NB4 (cell line): Measurements from ENCODE around the gene C10orf95.
A peak's percentile ranks its signal among the peaks of the same experiment; 100 is the strongest.

Experiments used
- DNase-seq: peaks from one replicate; pipeline ENCODE4 v3.0.0; 2010; ENCODE audit warnings: low read depth
- H3K4me3 ChIP-seq: one replicate; pipeline ENCODE4 v1.5.1; 2011; ENCODE audit warnings: mild to moderate bottlenecking, low read depth, low read length, moderate library complexity
- CTCF ChIP-seq: IDR thresholded peaks from one replicate; pipeline ENCODE4 v1.5.1; 2012; ENCODE audit warnings: low read depth, low read length
- MAX ChIP-seq: IDR thresholded peaks from 2 replicates; pipeline ENCODE4 v1.6.1; 2011; ENCODE audit warnings: low read depth, low read length
- MYC ChIP-seq: IDR thresholded peaks from 2 replicates; pipeline ENCODE4 v1.6.1; 2011; ENCODE audit warnings: low read depth, low read length
- POLR2A ChIP-seq: IDR thresholded peaks from 2 replicates; pipeline ENCODE4 v1.6.1; 2011; ENCODE audit warnings: mild to moderate bottlenecking; ENCODE audit not compliant: insufficient read length; ENCODE audit errors: extremely low read depth

The C10orf95 gene

GRCh38 chr10:102438374-102438773 lies 13.0 kb downstream of the C10orf95 start:
- TF ChIP-seq MYC (no peak), CTCF (no peak), MAX (no peak), POLR2A (no peak)
- no peak overlapping the region for H3K4me3 ChIP-seq
- DNase-seq, result no peak

- DNase-seq, result no peak
- no peak overlapping the region for H3K4me3 ChIP-seq
- TF ChIP-seq POLR2A (no peak), MYC (no peak), MAX (no peak), CTCF (no peak)
These were observed 13.8 kb downstream of the C10orf95 start for GRCh38 chr10:102437515-102437914.

GRCh38 chr10:102436312-102436711 lies 15.0 kb downstream of the C10orf95 start:
- H3K4me3 ChIP-seq, result peak overlapping the region; percentile 64
- TF ChIP-seq CTCF (no peak), MAX (no peak), MYC (no peak), POLR2A (no peak)
- no peak for DNase-seq

GRCh38 chr10:102435529-102436233 lies 15.7 kb downstream of the C10orf95 start:
- TF ChIP-seq MYC, result no peak
- peak; percentile 29 for TF ChIP-seq POLR2A
- no peak for TF ChIP-seq CTCF
- TF ChIP-seq MAX, result 0 out of 2 replicates have a peak, but pooled peaks have one; percentile 19
- H3K4me3 ChIP-seq, result peak overlapping the region; percentile 64

GRCh38 chr10:102435133-102435497 lies 16.2 kb downstream of the C10orf95 start:
- H3K4me3 ChIP-seq, result peak overlapping the region; percentile 60

More at GRCh38 chr10:102435529-102436233, 15.7 kb downstream of the C10orf95 start:
- peak; percentile 91 for DNase-seq

More at GRCh38 chr10:102435133-102435497, 16.2 kb downstream of the C10orf95 start:
- no peak for TF ChIP-seq CTCF
- no peak for TF ChIP-seq MAX
- no peak for TF ChIP-seq MYC
- no peak for TF ChIP-seq POLR2A
- no peak for DNase-seq
